Panc1 (cell line): ENCODE results near the gene PDCD10.

Experiments
- CTCF ChIP-seq: fragments of 450-650 bp; IDR thresholded peaks from 2 replicates; pipeline ENCODE4 v1.5.1; 2017; ENCODE audit warnings: mild to moderate bottlenecking
- POLR2AphosphoS5 ChIP-seq: IDR thresholded peaks from 2 replicates; pipeline ENCODE4 v1.6.1; 2012; ENCODE audit warnings: mild to moderate bottlenecking, low read depth, low read length, moderate library complexity
- REST ChIP-seq, 2 experiments: IDR thresholded peaks; 2 replicates each; pipeline ENCODE4 v1.6.1; 2011 to 2012; ENCODE audit warnings: low read depth in 2 of 2, control low read depth in 1 of 2, low read length in 1 of 2, mild to moderate bottlenecking in 1 of 2, moderate library complexity in 1 of 2; ENCODE audit not compliant: insufficient read depth in 1 of 2

- TF ChIP-seq CTCF (no peak), REST (IDR thresholded peaks at IDR 0.05; ENCODE audit: insufficient read depth in 1 of 2, low read depth in 2 of 2, low read length in 1 of 2) (no peak), POLR2AphosphoS5 (peak; percentile 91)
Observed at GRCh38 chr3:167734498-167735232, at the start of gene PDCD10.
